DMS53 (cell line): ENCODE results near the gene BAIAP2.

Source experiments
- DNase-seq: peaks from one replicate; lab custom pipeline; 2025; lab: John Stamatoyannopoulos, UW

The BAIAP2 gene, protein sequence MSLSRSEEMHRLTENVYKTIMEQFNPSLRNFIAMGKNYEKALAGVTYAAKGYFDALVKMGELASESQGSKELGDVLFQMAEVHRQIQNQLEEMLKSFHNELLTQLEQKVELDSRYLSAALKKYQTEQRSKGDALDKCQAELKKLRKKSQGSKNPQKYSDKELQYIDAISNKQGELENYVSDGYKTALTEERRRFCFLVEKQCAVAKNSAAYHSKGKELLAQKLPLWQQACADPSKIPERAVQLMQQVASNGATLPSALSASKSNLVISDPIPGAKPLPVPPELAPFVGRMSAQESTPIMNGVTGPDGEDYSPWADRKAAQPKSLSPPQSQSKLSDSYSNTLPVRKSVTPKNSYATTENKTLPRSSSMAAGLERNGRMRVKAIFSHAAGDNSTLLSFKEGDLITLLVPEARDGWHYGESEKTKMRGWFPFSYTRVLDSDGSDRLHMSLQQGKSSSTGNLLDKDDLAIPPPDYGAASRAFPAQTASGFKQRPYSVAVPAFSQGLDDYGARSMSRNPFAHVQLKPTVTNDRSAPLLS

DNA sequence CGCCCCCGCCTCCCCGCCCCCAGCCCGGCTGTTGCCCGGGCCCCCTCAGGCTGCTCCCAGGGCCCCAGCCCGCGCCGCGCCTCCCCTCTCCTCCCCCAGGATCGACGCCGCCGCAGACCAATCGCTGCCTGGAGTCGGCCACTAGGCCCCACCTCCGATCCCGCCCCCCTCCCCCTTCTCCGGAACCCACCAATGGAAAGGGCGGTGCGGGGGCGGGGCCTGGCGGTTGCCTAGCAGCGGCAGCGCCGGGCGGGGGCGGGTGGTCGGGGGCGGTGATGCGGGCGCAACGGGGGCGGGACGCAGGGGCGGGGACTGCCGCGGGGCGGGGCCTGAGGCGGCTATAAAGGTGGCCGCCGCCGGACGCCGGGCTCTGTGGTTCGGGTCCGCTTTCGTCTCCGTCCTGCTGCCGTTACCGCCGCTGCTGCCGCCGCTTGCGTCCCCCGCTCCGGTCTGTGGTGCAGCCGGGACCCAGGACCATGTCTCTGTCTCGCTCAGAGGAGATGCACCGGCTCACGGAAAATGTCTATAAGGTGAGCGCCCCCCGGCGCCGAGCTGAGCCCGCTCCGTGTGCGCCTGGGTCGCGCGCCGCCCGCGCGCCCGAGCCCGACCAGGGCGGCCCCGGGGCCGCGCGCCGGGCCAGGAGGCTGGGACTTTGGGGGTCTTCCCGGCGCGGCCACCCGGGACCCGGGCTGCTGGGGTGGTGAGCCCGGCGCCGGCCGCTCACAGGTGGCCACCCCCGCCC, at the start of gene BAIAP2:
Gene BAIAP2, plus strand, starts transcription at position 373 of the 742 bp plus-strand sequence. Its CDS starts 104 bp downstream, at position 477.
- peak; percentile 98 for DNase-seq

- no peak for DNase-seq
Measured at GRCh38 chr17:80986046-80986445, 48.9 kb upstream of the BAIAP2 start.

DNA sequence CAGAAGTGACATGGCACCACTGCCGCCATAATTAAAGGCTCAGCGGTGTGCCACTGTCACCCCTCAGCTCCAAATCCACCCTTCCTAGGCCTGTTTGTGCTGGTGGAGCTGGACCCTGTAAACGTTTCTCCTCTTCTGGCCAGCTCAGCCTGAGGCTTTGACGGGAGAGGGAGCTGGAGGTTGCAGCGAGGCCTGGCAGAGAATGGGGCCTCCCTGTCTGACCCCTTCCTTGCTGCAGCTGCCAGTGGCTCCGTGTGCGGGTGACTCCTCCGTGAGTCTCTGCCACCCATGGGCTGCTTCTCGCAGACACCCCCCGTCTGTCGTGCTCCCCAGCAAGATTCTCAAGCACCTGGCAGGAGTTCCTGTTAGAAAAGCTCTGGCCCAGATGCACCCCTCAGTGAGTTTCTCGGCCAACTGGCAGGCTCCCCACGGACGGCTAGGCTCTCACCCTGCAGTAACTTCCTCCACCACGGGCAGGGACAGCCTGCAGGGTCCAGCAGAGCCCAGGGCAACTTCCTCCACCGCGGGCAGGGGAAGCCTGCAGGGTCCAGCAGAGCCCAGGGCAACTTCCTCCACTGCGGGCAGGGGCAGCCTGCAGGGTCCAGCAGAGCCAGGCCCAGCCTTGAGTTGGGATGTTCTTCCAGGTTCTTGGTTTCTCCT, 48.0 kb upstream of the BAIAP2 start:
- DNase-seq, result no peak

DNA sequence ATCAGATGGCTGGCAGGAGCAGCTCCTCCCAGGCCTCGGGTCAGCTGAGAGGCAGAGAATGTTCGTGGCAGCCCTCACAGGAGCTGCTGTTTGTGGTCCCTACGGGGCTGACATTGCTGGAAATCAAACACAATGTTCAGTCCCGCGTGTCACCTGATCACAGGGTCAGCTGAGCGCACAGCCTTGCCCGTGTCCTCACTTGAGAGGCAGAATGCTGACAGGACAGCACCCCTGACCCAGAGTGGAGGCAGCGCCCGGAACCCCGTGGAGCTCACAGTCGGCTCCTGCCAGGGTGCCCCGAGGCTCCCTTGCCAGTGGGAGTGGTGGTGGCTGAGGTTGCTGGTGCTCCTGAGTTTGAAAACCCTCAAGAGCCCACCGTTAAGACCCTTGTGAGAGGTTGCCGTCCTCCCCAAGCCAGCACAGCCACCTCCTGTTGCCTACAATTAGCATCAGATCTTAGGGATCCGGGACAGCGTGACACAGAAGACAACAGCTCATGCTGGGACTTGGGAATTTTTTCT, 47.0 kb upstream of the BAIAP2 start:
- peak; percentile 54 for DNase-seq

DNA sequence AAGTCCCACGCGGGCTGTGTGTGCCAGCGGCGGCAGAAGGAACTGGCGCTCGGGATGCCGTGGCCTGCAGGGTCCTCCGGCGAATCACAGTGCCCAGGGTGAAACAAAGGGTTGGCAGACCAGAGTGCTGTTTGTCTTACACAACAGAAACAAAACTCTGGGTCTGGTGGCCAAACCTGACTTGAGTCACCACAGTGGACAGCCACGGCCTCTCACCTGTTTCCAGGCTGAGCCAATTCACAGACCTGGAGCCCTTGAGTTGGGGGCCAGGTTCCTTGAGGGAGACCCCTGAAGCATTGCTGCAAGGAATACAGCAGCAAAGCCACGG, 45.4 kb upstream of the BAIAP2 start:
- no peak for DNase-seq

- DNase-seq, result peak; percentile 54
Measured at GRCh38 chr17:80990921-80991644, 43.9 kb upstream of the BAIAP2 start.

- peak; percentile 92 for DNase-seq
Measured at GRCh38 chr17:80991645-80992076, 43.3 kb upstream of the BAIAP2 start, which contains the start of gene CHMP6. Gene CHMP6 (plus strand): TSS chr17:80991841. CDS start chr17:80991919, 78 bp downstream.

DNA sequence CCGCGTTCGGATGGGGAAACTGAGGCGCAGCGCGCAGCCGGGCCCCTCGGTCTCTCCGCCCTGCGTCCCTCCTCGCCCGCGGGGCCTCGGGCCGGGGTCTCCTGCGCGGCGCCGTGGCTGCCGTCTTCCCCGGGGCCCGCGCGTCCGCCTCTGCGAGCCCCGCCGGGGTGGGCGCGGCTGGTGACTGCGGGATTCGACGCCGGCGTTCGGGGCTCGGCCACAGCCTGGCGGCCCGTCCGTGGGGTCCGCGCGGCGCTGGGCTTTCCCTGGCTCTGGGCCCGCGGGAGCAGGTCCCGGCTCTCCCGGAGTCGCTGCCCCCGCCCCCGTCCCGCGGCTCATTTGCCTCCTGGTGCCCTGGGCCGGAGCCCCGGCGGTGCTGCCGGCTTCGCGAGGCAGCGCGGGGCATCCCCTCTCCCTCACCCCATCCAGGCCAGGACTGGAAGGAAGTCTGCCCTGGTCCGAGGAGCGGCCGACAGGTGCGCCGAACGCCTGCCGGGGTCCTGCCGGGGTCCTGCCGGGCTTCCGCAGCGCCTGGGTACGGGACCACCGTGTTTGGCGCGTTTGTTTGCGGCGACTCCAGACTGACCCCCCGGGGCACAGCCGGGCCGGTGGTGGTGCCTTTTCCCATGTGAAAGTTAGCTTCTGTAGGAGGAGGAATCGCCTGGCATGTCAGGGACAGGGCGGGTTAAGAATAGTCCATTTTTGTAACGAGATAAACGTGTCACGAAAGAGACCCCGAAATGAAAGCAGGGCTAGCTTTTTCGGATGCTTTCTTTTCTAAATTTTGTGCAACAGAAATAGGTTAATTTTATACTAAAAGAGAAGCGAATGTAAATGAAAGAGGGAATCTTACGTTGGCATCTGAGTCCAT, 42.6 kb upstream of the BAIAP2 start:
- DNase-seq, result peak; percentile 60

- no peak for DNase-seq
Measured at GRCh38 chr17:80992948-80993624, 41.9 kb upstream of the BAIAP2 start.

DNA sequence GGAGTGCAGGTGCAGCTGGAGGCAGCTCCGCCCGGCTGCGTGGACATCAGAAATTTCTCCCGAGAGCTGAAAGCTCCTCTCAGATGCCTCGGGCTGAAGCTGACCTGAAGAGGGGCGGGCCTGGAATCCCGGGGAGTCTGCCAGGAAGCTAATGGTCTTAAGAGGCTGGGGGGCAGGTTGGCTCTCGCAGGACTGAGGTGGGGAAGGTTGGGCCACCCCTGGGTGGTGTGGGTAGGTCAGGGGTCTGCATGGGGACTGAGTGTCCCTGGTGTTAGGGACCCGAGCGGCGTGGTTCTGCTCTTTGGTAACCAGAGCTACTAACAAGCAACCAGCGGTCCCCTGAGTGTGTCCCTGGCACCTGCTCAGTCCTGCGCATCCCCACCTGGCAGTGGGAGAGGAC, 39.8 kb upstream of the BAIAP2 start:
- no peak for DNase-seq

GRCh38 chr17:80996422-80997305, 38.3 kb upstream of the BAIAP2 start:
- no peak for DNase-seq

DNA sequence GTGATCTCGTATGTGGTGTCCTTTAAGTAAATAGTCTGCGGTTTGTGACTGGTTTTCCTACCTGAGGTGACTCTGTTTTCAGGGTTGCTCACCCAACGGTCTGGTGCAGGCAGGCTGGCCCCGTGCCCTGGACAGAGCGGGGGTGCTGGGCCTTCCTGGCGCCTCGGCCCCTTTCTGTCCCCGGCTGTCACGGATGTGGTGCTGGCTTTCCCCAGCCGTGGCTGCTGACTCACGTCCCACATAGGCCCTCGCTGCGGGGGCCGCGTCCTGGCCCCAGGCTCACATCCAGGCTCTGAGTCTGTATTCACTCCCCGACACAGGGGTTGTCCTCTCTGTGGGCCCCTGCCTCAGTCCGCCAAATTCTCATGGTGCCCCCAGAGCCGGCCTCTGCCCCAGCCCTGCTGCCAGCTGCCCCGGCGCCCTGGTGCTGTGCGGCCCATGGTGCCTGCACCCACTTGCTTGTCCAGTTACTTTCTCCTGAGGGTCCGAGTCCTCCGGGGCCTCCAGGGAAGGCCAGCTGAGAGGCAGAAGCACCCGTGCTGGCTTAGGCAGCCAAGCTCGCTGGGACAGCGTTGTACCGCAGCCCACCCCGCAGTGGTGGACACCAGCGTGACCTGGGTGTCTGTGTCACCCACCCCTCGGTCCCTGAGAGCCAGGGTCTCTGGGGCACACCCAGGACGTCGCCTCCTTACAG, 37.4 kb upstream of the BAIAP2 start:
- no peak for DNase-seq

- DNase-seq, result no peak
Measured at GRCh38 chr17:80998118-80998747, 36.7 kb upstream of the BAIAP2 start.

DNA sequence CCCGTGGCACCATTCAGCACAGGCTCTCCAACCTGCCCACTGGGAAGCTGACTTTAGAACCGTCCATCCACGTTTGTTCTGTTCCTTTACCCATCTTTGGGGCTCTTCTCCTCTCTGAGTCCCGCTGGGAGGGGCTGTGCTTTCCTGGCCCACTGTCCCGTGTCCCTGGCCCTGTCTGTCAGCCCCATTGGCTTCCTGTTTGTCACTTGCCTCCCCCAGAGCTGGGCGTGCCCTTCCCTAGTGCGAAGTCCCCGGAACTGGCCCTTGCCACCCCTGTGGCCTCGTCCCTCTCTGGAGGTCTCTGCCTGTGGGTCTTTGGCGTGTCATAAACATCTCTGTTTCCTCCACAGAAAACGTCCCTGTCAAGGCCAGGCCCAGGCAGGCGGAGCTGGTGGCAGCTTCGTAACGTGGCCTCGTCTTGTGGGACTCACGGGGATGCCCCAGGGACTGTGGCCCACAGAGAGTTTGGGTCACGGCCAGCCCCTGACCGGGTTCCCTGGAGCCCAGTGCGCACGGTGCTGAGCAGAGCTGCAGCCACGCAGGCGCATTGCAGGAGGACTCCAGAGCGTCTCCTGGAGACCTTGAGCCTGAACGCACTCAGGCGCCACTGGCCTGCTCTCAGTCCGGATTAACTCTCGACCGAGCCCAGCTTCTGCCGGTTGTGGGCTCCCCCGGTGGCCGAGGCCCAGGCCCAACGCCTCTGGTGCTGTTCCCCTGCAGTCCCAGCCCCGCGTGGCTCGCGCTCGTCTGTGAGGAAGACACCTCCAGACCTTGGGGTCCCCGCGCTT, 36.0 kb upstream of the BAIAP2 start:
- no peak for DNase-seq

- no peak for DNase-seq
Measured at GRCh38 chr17:80999536-81000333, 35.2 kb upstream of the BAIAP2 start.

DNA sequence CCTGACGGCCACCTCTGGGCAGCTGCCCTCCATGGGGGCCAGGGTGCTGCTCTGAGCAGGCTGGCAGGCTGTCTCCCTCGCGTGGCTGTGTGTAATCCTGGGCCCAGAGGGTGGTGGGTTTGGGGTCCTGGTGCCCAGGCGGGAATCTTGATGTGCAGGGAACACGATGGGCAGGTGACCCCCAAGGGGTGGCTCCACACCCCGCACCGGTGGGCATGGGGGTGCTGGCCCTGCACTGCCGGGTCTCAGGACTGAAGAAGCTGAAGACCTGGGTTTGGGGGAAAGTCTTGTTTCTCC, 34.7 kb upstream of the BAIAP2 start:
- no peak for DNase-seq
